Measurements from ENCODE around the gene UBC. TPM values are rescaled to one million over a fixed set of nuclear protein-coding genes. Genes with fewer than 3 reads are reported as not detected.

The UBC gene
- total RNA-seq = 2,671 TPM

DNA sequence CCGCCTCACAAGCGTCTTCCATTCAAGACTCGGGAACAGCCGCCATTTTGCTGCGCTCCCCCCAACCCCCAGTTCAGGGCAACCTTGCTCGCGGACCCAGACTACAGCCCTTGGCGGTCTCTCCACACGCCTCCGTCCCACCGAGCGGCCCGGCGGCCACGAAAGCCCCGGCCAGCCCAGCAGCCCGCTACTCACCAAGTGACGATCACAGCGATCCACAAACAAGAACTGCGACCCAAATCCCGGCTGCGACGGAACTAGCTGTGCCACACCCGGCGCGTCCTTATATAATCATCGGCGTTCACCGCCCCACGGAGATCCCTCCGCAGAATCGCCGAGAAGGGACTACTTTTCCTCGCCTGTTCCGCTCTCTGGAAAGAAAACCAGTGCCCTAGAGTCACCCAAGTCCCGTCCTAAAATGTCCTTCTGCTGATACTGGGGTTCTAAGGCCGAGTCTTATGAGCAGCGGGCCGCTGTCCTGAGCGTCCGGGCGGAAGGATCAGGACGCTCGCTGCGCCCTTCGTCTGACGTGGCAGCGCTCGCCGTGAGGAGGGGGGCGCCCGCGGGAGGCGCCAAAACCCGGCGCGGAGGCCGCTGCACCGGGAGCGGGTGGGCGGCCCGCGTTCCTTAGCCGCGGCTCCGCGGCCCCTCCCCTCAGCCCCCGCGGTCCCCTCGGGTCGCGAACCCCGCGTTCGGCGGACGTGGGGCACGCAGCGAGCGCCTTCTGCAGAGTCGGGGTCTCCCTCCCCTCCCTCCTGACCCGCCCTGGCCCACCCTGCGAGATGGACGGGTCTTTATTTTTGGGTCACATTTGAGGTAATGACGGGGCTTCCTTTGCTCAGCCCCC lies at the start of gene UBC:
UBC (minus strand) TSS at position 259 of the 847 bp plus-strand sequence. CDS start 879 bp downstream, outside the sequence.
- H3K27ac ChIP-seq = peak within 1 kb of the TSS; percentile 100
- H3K36me3 ChIP-seq = peaks cover 0 to 26% of the 10 kb centered on the region in 2 donors
- TF ChIP-seq POLR2AphosphoS5 (IDR thresholded peaks at IDR 0.05; ENCODE audit: insufficient read depth in 1 of 2, low read depth in 1 of 2) = peak; percentile 98 to 100
- no peak for TF ChIP-seq CTCF (IDR thresholded peaks at IDR 0.05)
- TF ChIP-seq POLR2A (IDR thresholded peaks at IDR 0.05) = peak; percentile 15 to 100
- no peaks in the 10 kb centered on the region for H3K9me3 ChIP-seq
- peak in 1 of 2 donors; percentile 95 for DNase-seq (ENCODE audit: extremely low spot score in 2 of 2)
- H3K4me1 ChIP-seq = peaks cover 67% of the 10 kb centered on the region
- intact Hi-C loops (cut with DNase I) = no loop called here
- peak within 1 kb of the TSS; percentile 78 to 98 for H3K4me3 ChIP-seq
- no peaks in the 10 kb centered on the region for H3K27me3 ChIP-seq

DNA sequence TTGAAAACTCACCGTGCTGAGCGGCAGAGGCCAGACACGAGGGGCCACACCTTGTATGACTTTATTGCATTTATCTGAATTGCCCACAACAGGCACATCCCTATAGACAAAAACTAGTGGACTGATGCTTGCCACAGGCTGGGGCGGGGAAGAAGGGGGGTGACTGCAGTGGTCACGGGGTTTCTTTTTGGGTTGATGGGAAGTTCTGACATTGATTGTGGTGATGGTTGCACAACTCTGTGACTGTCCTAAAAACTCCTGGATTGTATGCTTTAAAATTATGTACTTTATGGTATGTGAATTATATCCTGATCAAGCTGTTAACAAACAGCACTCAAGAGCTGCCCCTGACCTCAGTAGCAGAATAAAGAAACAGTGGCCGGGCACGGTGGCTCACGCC lies 48.8 kb upstream of the UBC start:
- no peaks in the 10 kb centered on the region for H3K4me1 ChIP-seq
- intact Hi-C loops (cut with DNase I) = no loop called here
- no peaks in the 10 kb centered on the region for H3K27me3 ChIP-seq
- peaks cover 0 to 80% of the 10 kb centered on the region in 2 donors for H3K36me3 ChIP-seq
- no peak overlapping the region for H3K27ac ChIP-seq
- no peak for DNase-seq (ENCODE audit: extremely low spot score in 2 of 2)
- no peaks in the 10 kb centered on the region for H3K9me3 ChIP-seq
- H3K4me3 ChIP-seq = no peak overlapping the region
- TF ChIP-seq CTCF (IDR thresholded peaks at IDR 0.05) (no peak), POLR2A (IDR thresholded peaks at IDR 0.05) (no peak), POLR2AphosphoS5 (IDR thresholded peaks at IDR 0.05; ENCODE audit: insufficient read depth in 1 of 2, low read depth in 1 of 2) (no peak)

GRCh38 chr12:124961055-124961454 lies 46.6 kb upstream of the UBC start:
- TF ChIP-seq POLR2AphosphoS5 (IDR thresholded peaks at IDR 0.05; ENCODE audit: insufficient read depth in 1 of 2, low read depth in 1 of 2) (no peak), POLR2A (IDR thresholded peaks at IDR 0.05) (no peak), CTCF (IDR thresholded peaks at IDR 0.05) (no peak)
- no peak for DNase-seq (ENCODE audit: extremely low spot score in 2 of 2)
- no peak overlapping the region for H3K27ac ChIP-seq
- H3K36me3 ChIP-seq = peaks cover 0 to 83% of the 10 kb centered on the region in 2 donors
- H3K4me1 ChIP-seq = no peaks in the 10 kb centered on the region
- H3K4me3 ChIP-seq = no peak overlapping the region
- H3K27me3 ChIP-seq = no peaks in the 10 kb centered on the region
- intact Hi-C loops (cut with DNase I) = no loop called here
- H3K9me3 ChIP-seq = no peaks in the 10 kb centered on the region

GRCh38 chr12:124956571-124956970 lies 42.1 kb upstream of the UBC start:
- no peaks in the 10 kb centered on the region for H3K4me1 ChIP-seq
- H3K36me3 ChIP-seq = peaks cover 0 to 73% of the 10 kb centered on the region in 2 donors
- intact Hi-C loops (cut with DNase I) = no loop called here
- H3K4me3 ChIP-seq = no peak overlapping the region
- no peak overlapping the region for H3K27ac ChIP-seq
- no peak for DNase-seq (ENCODE audit: extremely low spot score in 2 of 2)
- no peaks in the 10 kb centered on the region for H3K9me3 ChIP-seq
- no peaks in the 10 kb centered on the region for H3K27me3 ChIP-seq
- no peak for TF ChIP-seq POLR2A (IDR thresholded peaks at IDR 0.05)
- TF ChIP-seq CTCF (IDR thresholded peaks at IDR 0.05) = no peak
- no peak for TF ChIP-seq POLR2AphosphoS5 (IDR thresholded peaks at IDR 0.05; ENCODE audit: insufficient read depth in 1 of 2, low read depth in 1 of 2)

DNA sequence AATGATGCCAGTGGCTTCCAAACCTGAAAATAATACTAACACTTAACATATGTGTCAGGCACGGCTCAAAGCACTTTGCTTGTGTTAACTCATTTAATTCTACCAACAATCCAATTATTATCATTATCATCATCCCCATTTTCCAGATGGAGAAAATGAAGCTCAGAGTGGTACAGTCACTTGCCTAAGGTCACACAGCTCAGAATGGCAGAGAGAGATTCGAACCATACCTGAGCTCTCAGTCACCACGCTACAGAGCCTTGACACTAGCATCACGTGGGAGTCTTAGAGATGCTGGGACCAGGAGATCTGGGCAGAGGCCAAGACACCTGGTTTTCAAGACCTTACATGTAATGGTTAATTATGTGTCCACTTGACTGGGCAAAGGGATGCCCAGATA lies 40.3 kb upstream of the UBC start:
- DNase-seq (ENCODE audit: extremely low spot score in 2 of 2) = no peak
- H3K36me3 ChIP-seq = peaks cover 0 to 62% of the 10 kb centered on the region in 2 donors
- H3K4me3 ChIP-seq = no peak overlapping the region
- no peaks in the 10 kb centered on the region for H3K27me3 ChIP-seq
- no peak overlapping the region for H3K27ac ChIP-seq
- TF ChIP-seq POLR2A (IDR thresholded peaks at IDR 0.05) (no peak), POLR2AphosphoS5 (IDR thresholded peaks at IDR 0.05; ENCODE audit: insufficient read depth in 1 of 2, low read depth in 1 of 2) (no peak), CTCF (IDR thresholded peaks at IDR 0.05) (no peak)
- no peaks in the 10 kb centered on the region for H3K4me1 ChIP-seq
- no peaks in the 10 kb centered on the region for H3K9me3 ChIP-seq
- intact Hi-C loops (cut with DNase I) = no loop called here

All from vagina (tissue), 2 donors.